CD4-positive, alpha-beta T cell treated with Interferon alpha-2 for 1 hour (primary cell): ENCODE measurements around the gene CDK5RAP1.
"Not testable (repeated sequence)": the region's sequence is repeated elsewhere in the genome, so short reads cannot be mapped to it uniquely, and the experiment has no call there.

Experiments
- DNase-seq, 2 donors: peaks; one replicate each; pipeline ENCODE4 v3.0.0-alpha.2; 2020 to 2022

The CDK5RAP1 gene, protein sequence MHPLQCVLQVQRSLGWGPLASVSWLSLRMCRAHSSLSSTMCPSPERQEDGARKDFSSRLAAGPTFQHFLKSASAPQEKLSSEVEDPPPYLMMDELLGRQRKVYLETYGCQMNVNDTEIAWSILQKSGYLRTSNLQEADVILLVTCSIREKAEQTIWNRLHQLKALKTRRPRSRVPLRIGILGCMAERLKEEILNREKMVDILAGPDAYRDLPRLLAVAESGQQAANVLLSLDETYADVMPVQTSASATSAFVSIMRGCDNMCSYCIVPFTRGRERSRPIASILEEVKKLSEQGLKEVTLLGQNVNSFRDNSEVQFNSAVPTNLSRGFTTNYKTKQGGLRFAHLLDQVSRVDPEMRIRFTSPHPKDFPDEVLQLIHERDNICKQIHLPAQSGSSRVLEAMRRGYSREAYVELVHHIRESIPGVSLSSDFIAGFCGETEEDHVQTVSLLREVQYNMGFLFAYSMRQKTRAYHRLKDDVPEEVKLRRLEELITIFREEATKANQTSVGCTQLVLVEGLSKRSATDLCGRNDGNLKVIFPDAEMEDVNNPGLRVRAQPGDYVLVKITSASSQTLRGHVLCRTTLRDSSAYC

DNA sequence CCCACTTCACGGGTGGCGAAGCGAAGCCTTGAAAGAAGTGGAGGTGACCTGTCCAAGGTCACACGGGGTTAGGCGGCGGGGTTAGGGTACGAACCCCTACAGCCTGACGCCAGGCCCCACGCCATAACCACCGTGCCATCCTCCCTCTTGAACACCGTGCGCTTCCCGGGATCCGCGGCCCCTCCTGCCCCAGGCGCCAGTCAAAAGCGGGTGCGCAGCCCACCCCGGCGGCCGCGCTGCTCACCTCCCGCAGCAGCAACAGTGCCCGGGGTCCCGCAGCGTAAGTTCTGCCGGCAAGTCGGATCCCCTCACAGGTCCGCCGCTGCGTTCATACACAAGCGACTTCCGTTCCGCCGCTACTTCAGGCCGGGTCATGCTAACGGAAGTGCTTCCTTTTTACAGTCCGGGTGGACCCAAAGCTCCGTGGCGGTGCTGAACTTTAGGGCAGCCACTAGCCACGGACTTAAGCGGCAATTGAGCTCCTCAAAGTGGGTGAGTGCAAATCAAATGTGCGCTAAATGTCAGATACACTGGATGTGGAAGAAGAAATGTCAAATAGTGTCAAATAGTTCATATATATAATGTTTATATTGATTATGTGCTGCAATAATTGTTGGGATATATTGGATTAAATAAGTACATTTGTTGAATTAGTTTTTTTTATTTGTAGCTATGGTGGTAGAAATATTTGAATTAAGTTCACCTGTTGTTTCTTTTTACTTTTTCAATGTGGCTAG is at the start of gene CDK5RAP1:
Gene CDK5RAP1, minus strand, starts transcription at position 336 of the 737 bp plus-strand sequence. CDS start 4,455 bp downstream, outside the sequence.
- DNase-seq, result peak; percentile 85 to 90

DNA sequence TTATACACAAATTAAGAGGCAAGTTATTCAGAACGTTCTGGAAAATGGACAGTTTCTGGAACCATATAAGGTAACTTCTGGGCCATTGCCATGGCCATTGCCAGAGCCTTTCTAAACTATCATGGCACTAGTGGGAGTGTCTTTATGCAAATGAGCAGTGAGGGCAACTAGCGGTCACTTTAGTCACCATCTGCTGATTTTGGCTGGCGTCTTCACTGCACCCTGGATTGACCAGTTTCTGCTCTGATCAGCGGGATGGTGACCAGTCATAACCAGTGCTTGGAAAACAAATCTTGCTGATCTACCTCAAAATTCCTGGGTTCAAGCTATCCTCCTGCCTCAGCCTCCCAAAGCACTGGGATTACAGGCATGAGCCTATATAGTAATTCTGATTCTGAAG is 49.5 kb upstream of the CDK5RAP1 start:
- DNase-seq, result no peak

DNA sequence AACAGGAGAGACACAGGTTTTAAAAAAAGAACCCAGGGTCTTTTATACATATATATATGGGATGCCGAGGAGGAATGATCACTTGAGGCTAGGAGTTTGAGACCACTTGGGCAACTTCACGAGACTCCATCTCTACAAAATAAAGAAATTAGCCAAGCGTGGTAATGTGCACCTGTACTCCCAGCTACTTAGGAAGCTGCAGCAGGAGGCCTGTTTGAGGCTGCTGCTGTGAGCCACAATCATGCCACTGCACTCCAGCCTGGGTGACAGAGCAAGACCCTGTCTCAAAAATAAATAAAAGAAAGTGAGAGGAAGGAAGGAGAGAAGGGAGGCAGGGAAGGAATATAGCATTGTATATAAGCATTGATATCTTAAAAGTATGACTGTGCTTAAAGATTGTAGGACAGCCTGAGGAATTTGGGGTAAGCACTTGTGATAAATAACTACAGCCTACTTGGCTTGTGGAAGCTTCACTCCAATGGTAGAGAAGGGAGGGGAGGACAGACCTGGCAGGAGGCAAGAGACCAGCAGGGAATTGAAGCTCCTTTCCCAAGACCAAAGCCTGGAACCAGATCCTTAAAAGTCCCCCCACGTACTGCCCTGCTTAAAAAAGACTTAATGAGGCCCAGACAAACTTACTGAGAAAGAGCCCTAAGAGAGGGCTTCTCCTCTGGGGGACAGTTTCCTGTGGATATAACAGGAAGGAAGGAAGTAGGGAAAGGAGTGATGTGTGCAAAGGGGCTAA is 44.7 kb upstream of the CDK5RAP1 start:
- no peak for DNase-seq

DNA sequence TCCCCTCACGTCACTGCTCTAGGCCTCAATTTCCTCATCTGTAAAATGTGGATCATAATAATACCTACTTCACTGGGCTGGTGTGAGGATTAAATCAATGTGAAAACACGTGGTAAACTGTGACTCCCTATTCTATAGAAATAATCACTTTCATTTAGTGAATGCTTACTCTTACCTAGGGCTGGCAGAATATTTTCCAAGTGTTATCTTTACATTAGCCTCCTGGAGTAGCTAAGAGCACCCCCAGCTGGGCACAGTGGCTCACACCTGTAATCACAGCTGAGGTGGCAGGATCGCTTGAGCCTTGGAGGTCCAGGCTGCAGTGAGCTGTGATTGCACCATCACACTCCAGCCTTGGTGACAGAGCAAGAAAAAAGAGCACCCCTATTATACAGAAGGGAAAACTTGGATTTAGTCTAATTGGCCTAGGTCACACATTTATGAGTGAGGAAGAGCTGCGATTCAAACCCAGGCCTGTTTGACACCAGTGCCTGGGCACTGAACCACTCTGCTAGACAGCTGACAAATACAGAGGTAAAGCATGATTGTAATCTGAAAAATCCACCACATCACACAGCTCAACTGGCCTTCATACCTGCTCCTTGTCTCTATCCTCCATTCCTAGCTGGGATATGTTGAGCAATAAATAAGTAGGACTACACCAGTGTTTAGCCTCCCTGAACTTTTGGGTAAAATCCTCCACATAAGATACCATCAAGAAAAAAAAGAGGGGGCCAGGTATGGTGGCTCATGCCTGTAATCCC is 43.7 kb upstream of the CDK5RAP1 start:
- peak; percentile 9 to 42 for DNase-seq

DNA sequence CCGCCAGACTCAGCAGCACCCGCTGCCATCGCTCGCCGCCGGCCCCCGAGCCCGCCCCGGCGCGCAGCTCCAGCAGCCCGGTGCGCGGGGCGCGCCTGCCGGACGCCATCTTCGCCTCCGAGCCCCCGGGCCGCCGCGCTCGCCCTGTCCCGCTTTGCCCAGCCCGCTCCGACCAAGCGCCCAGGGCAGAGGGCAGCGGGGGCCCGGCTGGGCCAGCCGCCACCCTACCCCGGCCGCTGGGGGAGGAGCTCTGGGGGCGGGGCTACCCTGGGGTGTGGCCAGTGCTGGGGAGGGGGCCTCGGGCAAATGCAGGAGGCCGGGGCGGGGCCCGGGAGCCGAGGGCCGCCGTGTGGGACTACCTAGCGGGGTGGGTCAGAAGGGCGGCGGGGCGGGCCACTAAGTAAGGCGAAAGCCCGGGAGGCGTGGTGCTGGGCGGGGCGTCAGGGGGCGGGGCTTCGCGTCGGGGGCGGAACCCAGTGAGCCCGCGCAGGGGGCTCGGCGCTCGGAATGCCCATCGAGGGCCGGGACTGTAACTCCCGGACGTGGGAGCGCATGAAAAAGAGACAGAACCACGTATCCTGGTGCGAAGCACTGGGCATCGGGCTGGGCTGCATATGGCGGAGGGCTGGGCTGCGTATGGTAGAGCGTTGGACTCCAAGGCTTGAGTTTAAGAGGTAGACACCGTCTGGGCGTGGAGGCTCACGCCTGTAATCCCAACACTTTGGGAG is 42.4 kb upstream of the CDK5RAP1 start, which contains the start of gene SNTA1:
Gene SNTA1, minus strand, starts transcription at position 252 of the 728 bp plus-strand sequence. Its CDS starts 143 bp downstream, at position 109.
- DNase-seq, result peak; percentile 91 to 94

DNA sequence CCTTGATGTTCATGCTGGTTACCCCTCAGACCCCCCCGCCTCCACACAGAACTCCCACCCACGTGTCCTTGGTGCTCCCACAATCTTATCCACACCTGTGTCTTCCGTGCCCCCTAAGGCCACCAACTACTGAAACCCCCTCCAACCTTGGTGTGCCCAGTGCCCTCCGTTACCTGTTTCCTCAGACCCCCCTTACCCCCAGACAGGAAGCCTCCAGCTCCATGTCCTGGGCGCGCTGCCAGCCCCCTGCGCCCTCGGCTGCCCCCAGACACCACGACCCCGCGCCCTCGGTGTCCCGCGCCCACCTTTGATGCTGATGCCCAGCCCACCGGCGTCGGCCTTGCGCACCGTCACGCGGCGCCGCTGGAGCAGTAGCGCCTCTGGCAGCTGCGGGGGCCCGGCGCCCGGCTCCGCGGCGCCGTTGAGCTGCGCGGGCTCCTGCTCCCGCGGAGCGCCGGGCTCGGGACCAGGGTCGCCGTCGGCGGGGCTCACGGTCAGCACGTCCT is 41.7 kb upstream of the CDK5RAP1 start:
- no peak for DNase-seq

DNA sequence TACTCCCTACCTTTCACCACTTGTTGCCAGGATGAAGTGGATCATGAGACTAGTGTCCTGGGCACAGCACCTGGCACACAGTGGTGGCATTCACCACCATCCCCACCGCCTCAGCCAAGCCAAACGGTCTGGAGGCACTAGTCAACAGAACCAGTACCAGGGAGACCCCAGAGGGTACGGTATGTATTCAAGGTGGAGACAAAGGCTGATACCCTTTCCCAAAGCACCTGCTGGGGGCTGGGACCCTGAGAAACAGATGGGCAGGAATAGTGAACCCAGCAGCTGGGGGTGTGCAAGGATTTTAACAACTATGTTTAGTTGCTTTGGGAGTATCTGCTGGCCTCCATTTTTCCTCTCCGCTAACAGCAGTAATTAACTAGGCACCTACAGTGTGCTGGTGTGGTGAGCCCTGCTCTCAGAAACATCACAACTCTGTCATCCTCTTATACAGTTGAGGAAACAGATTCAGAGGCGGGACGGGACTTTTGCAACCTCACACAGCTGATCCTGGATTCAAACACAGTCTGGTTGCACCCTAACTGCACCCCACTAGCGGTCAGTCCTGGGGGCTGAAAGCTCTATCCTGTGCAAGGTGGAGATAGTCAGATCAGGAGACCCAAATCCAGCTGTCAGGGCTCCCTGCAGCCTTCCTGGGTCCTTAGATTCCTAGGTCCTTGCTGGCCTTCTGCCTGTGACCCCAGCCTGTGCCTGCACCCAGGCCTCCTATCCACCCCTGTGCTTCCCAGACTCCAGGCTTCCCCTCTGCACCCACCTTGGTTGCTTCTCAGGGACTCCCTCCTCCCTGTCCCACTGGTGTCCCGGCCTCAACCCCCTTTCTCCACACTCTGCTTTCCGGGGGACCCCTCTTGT is 41.1 kb upstream of the CDK5RAP1 start:
- no peak for DNase-seq

DNA sequence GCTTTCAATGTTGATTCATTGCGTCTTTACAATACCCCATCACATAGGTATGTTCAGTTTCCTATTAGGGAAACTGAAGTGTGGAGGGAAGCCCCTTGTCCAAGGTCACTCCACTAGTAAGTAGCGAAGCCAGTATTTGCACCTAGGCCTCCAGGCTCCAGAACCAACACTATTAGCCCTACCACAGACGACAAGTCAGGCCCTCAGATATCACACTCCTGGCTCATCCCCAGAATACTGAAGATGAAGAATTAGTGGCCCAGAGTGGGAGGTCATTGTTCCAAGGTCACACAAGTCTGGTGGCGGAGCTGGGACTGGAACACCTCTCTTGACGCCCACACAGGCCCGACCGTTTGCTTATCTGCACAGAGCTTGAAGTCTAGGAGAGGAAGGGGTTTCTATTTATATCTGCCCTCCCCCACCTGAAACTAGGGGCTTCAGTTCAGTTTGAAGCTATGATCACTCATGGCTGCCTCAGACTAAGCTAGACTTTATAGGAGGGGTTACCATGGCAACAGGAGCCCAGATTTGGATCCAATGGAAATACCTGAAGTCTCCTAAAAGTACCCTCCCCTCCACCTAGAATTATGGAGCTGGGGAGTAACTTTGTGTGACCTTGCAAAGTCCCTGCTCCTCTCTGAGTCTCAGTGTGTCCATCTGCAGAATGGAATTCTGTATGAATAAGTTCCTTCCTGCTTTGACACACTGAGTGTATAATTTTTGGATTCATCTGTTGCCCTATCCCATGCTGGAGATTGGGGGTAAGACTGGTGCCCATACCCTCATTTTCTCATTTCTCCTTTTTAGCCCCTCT is 40.0 kb upstream of the CDK5RAP1 start:
- DNase-seq, result no peak

DNA sequence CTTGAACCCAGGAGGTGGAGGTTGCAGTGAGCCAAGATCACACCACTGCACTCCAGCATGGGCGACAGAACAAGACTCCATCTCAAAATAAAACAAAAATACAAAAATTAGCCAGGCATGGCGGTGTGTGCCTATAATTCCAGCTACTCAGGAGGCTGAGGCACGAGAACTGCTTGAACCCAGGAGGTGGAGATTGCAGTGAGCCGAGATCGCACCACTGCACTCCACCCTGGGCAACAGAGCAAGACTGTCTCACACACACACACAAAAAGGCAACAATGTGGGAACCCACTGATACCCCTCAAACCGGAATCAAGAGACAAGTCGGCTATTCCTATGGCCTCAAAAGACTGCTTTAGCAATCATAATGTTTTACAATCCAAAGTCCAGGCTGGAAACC is 39.2 kb upstream of the CDK5RAP1 start:
- DNase-seq, result not testable (repeated sequence)

DNA sequence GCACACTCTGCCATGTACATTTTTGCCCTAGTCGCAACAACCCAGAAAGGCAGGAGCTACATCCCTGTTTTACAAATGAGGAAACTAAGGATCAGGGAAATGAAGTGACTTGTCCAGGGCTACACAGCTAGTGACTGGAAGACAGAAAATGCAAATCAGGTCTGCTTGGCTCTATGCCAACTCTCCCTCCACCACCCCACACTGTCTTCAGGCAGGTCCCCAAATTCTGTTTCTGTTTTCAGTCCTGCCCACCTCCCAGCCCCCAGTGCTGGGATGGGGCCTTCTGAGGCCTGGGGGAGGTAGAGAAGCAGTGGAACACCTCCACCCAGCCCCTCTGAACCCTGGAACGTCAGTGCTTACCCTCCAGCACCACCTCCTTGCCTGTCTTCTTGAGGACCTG is 37.2 kb upstream of the CDK5RAP1 start:
- no peak for DNase-seq

DNA sequence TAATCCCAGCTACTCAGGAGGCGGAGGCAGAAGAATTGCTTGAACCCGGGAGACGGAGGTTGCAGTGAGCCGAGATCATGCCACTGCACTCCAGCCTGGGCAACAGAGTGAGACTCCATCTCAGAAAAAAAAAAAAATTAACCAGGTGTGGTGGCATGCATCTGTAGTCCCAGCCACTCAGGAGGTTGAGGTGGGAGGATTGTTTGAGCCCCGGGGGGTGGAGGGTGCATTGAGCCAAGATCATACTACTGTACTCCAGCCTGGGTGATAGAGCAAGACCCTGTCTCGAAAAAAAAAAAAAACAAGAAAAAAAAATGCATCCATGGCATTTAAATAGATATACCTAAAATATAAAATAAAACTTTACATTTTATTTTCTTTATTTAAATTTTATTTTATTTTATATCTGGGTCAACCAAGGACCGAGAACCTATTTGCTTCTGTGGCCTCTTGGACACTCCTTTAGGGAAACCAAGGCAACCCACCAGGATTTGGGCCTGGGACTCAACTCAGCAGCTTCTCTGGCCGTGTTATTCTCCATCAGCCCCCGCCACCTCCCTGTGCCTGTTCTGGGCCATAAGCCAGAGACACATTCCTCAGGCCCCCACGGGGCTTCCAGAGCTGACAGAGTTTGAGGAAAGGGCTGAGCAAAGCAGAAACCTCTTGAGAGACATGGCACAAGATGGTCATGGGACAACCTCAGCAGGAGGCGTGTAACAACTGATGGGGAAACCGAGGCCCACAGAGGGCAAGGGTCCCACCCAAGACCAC is 36.0 kb upstream of the CDK5RAP1 start:
- DNase-seq, result no peak

DNA sequence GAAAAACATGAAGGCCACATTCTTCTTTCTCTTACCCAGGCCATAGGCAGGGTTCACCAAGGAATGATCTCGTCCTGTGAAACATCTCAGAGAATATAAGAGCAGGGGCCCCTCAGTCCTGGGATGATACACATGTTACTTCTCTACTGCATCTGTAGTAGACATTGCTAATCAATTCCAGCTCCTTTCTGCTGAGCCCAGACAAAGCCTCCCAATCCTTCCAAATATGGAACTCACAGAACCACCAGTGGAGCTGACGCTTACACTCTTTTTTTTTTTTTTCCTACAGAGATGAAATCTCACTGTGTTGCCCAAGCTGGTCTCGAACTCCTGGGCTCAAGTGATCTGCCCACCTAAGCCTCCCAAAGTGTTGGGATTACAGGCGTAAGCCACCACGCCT is 33.1 kb upstream of the CDK5RAP1 start:
- no peak for DNase-seq

DNA sequence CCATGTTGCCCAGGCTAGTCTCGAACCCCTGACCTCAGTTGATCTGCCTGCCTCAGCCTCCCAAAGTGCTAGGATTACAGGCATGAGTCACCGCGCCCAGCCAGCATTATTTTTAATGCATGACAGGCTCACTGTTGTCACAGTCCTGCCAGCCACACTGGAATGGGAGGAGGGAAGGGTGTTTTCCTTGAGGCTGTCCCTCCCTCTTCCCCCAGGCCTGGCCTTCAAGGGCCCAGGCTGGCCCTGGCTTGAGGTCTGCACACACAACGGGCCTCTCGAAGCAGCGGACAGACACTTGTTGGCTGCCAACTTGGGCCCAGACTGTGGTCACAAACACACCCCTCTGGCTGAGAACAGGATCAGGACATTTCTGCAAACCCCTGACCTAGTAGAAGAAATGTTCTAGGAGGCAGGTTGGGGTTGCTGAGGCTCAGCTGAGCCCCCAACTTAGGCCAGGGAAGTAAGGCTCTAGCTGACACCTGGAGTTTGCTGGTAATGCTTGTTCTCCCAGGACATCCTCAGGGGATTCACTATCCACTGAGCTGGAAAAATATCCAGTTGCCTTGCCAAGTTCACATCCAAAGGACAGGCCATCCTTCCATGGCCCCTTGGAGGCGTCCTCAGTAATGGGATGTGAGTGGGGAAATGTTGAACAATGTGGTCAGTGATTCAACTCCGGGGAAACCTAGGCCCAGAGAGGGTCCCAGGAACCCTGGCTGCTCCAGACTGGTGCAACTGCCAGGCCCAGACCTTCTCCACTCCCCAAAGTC is 32.3 kb upstream of the CDK5RAP1 start:
- DNase-seq, result no peak

DNA sequence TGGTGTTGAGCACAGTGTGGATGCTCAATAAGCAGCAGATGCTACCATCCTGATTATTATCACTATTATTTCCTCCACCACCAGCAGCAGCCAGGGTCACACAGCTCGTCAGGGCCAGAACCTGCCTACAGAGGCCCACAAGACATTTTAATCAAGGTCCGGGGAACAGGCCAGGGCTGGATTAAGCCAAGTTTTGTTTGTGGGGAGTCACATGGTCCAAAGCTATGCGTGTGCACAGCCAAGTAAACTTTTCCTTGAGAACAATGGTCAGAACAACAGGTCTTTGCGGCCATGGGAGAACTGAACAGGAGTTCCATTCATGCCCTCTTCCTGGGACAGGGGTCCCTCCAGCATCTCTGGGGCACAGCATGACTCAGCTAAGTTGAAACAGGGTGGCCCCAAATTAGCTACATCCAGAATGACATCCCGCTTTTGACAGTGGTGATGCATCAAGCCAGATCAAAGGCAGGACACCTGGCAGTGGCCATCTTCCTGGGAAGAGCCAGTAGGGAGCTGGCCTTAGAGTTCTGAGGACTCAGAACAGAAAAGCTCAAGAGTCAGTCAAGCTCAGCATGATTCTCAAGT is 30.6 kb upstream of the CDK5RAP1 start:
- no peak for DNase-seq

DNA sequence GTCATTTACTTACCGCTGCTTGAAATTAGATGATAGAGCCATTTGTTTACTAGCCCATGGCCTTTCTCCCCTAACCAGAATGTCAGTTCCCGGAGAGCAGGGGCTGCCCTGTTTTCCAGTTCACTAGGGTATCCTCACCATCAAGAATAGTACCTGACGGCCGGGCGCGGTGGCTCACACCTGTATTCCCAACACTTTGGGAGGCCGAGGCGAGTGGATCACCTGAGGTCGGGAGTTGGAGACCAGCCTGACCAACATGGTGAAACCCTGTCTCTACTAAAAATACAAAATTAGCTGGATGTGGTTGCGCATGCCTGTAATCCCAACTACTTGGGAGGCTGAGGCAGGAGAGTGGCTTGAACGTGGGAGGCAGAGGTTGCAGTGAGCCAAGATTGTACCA is 22.6 kb upstream of the CDK5RAP1 start:
- DNase-seq, result not testable (repeated sequence)

DNA sequence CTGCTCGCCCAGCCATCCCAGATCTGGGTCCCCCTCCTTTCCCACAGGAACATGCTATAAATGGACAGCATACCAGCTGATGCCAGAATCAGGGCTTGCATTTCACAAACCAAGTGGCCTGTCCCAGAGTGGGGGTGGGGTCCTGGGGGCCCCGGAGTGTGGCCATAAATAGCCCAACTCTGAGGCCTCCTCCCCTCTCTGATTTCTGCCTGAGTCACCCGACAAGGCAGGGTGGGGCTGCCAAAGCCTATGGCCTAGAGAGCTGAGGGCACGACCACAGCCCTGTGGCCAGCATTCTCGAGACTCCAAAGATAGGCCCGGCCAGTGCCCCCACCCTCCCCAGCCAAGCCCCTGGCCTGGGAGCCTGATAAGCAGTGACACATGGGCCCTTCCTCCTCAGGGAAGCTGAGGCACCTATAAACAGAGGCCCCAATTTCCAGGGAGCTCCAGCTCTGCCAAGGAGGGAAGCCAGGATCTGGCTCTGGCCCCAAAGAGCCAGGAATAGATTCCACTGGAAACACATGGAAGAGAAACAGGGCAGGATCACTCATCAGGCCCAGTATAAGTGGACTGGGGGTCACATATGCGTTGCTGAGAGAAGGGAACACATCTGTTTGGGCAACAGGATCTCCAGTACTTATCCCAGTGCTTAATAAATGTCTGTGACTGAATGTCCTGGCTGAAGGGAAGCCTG is 22.0 kb upstream of the CDK5RAP1 start:
- DNase-seq, result no peak
